Heart right ventricle (tissue), 16 donors: ENCODE data around the gene CCDC175. TPM values are rescaled to one million over a fixed set of nuclear protein-coding genes. Genes with fewer than 3 reads are reported as not detected.

Experiments used
- ATAC-seq, 8 donors: fragments of 200-7000 bp; cut with Tn5 transposase; one replicate each; pipeline ENCODE4 v1.9.1; 2020; ENCODE audit warnings: mild to moderate bottlenecking in 8 of 8, moderate library complexity in 8 of 8, moderate number of reproducible peaks in 1 of 8
- DNase-seq, 2 donors: peaks; one replicate each; pipeline ENCODE4 v3.0.0-alpha.2; 2020
- H3K27ac ChIP-seq, 10 donors: fragments of 200-600 bp; sonication (generic) in 2 of 10; one replicate each; pipeline versions ENCODE4 v1.5.0 to v1.8.0; 2020 to 2022; ENCODE audit warnings: mild to moderate bottlenecking in 3 of 10
- H3K27me3 ChIP-seq, 7 donors: fragments of 200-600 bp; one replicate each; pipeline ENCODE4 v1.8.0; 2021 to 2022; ENCODE audit warnings: mild to moderate bottlenecking in 2 of 7
- H3K36me3 ChIP-seq, 9 donors: fragments of 200-600 bp; sonication (generic) in 1 of 9; one replicate each; pipeline versions ENCODE4 v1.5.0 to v1.8.0; 2020 to 2022; ENCODE audit warnings: mild to moderate bottlenecking in 2 of 9
- H3K4me1 ChIP-seq, 9 donors: fragments of 200-600 bp; sonication (generic) in 1 of 9; one replicate each; pipeline versions ENCODE4 v1.5.0 to v1.8.0; 2020 to 2022; ENCODE audit warnings: mild to moderate bottlenecking in 4 of 9
- H3K4me3 ChIP-seq, 10 donors: fragments of 200-600 bp; sonication (generic) in 2 of 10; one replicate each; pipeline versions ENCODE4 v1.5.0 to v1.8.0; 2020 to 2022; ENCODE audit warnings: mild to moderate bottlenecking in 7 of 10, moderate library complexity in 2 of 10
- H3K9me3 ChIP-seq, 11 donors: fragments of 200-600 bp in 10 of 11; sonication (generic) in 2 of 11; one replicate each; pipeline versions ENCODE4 v1.5.0 to v1.8.0; 2013 to 2022; ENCODE audit warnings: mild to moderate bottlenecking in 2 of 11, control low read depth in 1 of 11, moderate library complexity in 1 of 11
- CTCF ChIP-seq, 9 donors: fragments of 200-600 bp; sonication (generic) in 2 of 9; IDR thresholded peaks; one replicate each; pipeline versions ENCODE4 v1.5.0 to v1.8.0; 2021 to 2022; ENCODE audit warnings: antibody characterized with exemption in 9 of 9, mild to moderate bottlenecking in 5 of 9, moderate library complexity in 1 of 9
- WGBS, 2 donors: extraction: QIAGEN DNeasy Blood & Tissue Kit; methylation state at CpG; one replicate each; pipeline ENCODE4 v1.1.7; 2013; ENCODE audit warnings: inconsistent platforms in 1 of 2; 5-methylcytosine and 5-hydroxymethylcytosine counted together
- intact Hi-C, 10 donors: fragments of 100-400 bp; cut with DNase I; formaldehyde crosslinking; loops; one replicate each; pipeline versions ENCODE4 v1.11.1 to v1.14.2; 2022
- polyA plus RNA-seq, 2 donors: library from polyadenylated mRNA; stranded (reverse); fragments of 200-250 nt; gene quantifications; one replicate each; pipeline ENCODE4 v1.2.3, GENCODE V29; 2013
- total RNA-seq, 10 donors: library from RNA; stranded (reverse); fragmentation: NEBNext Ultra II Directional in 3 of 10; extraction: Animal tissue kit (Norgen Biotek cat#: 25700) in 3 of 10; gene quantifications; one replicate each; pipeline versions ENCODE4 v1.2.1 to v1.2.4, GENCODE V29; 2021 to 2023
- donor health status: Arrhythmogenic right ventricular cardiomyopathy.
- donor health status: ischemic (EF 13 %, LVEDD 7.1; RV severe dilation, severe dysfunction).
- donor health status: healthy with polysubstance abuse.
- donor health status: DM: no; HTN: yes; CAD: no.
- donor health status: DM: no; HTN: no; CAD: no.
- donor health status: ischemic (EF 25% LVEDD 6.9; RV normal size, moderate dysfunction).
- donor health status: ischemic (EF 25% LVEDD 5.7; RV mildly dilated, moderate dysfunction).
- donor health status: healthy.
- donor health status: DM: yes; HTN: yes; CAD: no.
- donor health status: Ischemic cardiomyopathy.
- donor health status: ischemic (EF 35%, LVEDD 5.7; RV mildly dilated, moderate dysfunction).
- donor health status: nonischemic (EF 11% LVEDD 7.7; RV severe dilation, severe dysfunction).
- donor health status: DM: yes; HTN: yes; CAD: no.
- donor health status: PGD.
- donor health status: ischemic (EF 29% LVEDD 5.4; RV normal size, mild dysfunction).
- donor health status: nonischemic (EF 23%, LVEDD 6.1; RV moderate dilation, normal function).

The CCDC175 gene
- total and polyA plus RNA-seq, 12 donors, result not detected

GRCh38 chr14:59481871-59482540 lies 94.6 kb downstream of the CCDC175 start:
- Histone ChIP-seq H3K27me3 (no peaks in the 10 kb centered on the region), H3K36me3 (peaks cover 0 to 25% (median 0%) of the 10 kb centered on the region in 9 donors), H3K4me1 (peaks cover 3 to 65% (median 55%) of the 10 kb centered on the region in 9 donors), H3K9me3 (no peaks in the 10 kb centered on the region), H3K27ac (peak overlapping the region in 9 of 10 donors; percentile 16 to 98 (median 95)), H3K4me3 (peak overlapping the region in 7 of 10 donors; percentile 78 to 96 (median 90))
- TF ChIP-seq CTCF (IDR thresholded peaks at IDR 0.05), result no peak
- ATAC-seq (no peak), DNase-seq (no peak)
- intact Hi-C loops, result no loop called here
- 58 to 76% methylated on average over 2 of the region's 2 CpGs for WGBS, 2 donors

- intact Hi-C loops, result no loop called here
- ATAC-seq (no peak), DNase-seq (no peak)
- no peak for TF ChIP-seq CTCF (IDR thresholded peaks at IDR 0.05)
- Histone ChIP-seq H3K27me3 (no peaks in the 10 kb centered on the region), H3K4me1 (peaks cover 3 to 59% (median 52%) of the 10 kb centered on the region in 9 donors), H3K9me3 (no peaks in the 10 kb centered on the region), H3K36me3 (peaks cover 0 to 28% (median 0%) of the 10 kb centered on the region in 9 donors), H3K4me3 (peak overlapping the region in 1 of 10 donors; percentile 91), H3K27ac (peak overlapping the region in 3 of 10 donors; percentile 33 to 97 (median 92))
- 94 to 97% methylated on average over 2 of the region's 2 CpGs for WGBS, 2 donors
Measured at GRCh38 chr14:59481407-59481806, 95.2 kb downstream of the CCDC175 start.

- intact Hi-C loops, result no loop called here
- H3K27ac ChIP-seq, result no peak overlapping the region
- DNase-seq (no peak), ATAC-seq (no peak)
- H3K4me1 ChIP-seq, result peaks cover 3 to 59% (median 40%) of the 10 kb centered on the region in 9 donors
- H3K36me3 ChIP-seq, result peaks cover 0 to 40% (median 7%) of the 10 kb centered on the region in 9 donors
- no peaks in the 10 kb centered on the region for H3K9me3 ChIP-seq
- TF ChIP-seq CTCF (IDR thresholded peaks at IDR 0.05), result no peak
- WGBS, 2 donors, result 40 to 65% methylated on average over 1 of the region's 1 CpG
- no peaks in the 10 kb centered on the region for H3K27me3 ChIP-seq
- no peak overlapping the region for H3K4me3 ChIP-seq
Measured at GRCh38 chr14:59480166-59480565, 96.4 kb downstream of the CCDC175 start.

GRCh38 chr14:59478540-59478939 lies 98.1 kb downstream of the CCDC175 start:
- no peak for TF ChIP-seq CTCF (IDR thresholded peaks at IDR 0.05)
- intact Hi-C loops, result no loop called here
- DNase-seq, result no peak
- H3K4me1 ChIP-seq, result peaks cover 3 to 56% (median 35%) of the 10 kb centered on the region in 9 donors
- H3K9me3 ChIP-seq, result no peaks in the 10 kb centered on the region
- no peak overlapping the region for H3K4me3 ChIP-seq
- 94 to 99% methylated on average over 3 of the region's 3 CpGs for WGBS, 2 donors
- H3K27ac ChIP-seq, result no peak overlapping the region
- H3K27me3 ChIP-seq, result no peaks in the 10 kb centered on the region
- peaks cover 0 to 56% (median 9%) of the 10 kb centered on the region in 9 donors for H3K36me3 ChIP-seq
- no peak for ATAC-seq
